WTC11 (cell line): ENCODE data around the gene SPOCK1. TPM values are rescaled to one million over a fixed set of nuclear protein-coding genes. Genes with fewer than 3 reads are reported as not detected.
"Not testable (repeated sequence)": the region's sequence is repeated elsewhere in the genome, so short reads cannot be mapped to it uniquely, and the experiment has no call there.

Experiments used
- ATAC-seq: fragments of 200-7000 bp; cut with Tn5 transposase; 2 replicates; pipeline ENCODE4 v1.10.0; 2021; ENCODE audit warnings: mild to moderate bottlenecking, moderate library complexity
- CTCF ChIA-PET: fragments of 300-600 bp; sonication (Branson Sonifier 250); formaldehyde crosslinking; loops from one replicate; lab custom pipeline; 2021; ENCODE audit warnings: antibody characterized with exemption; lab: Charles Lee
- POLR2A ChIA-PET: fragments of 350-600 bp; sonication (Branson Sonifier 250); formaldehyde crosslinking; loops from one replicate; lab custom pipeline; 2021; ENCODE audit warnings: antibody characterized with exemption; lab: Charles Lee
- DNase-seq: peaks from one replicate; pipeline ENCODE4 v3.0.0; 2021; ENCODE audit warnings: low spot score
- H3K27ac Mint-ChIP-seq: 2 replicates; pipeline ENCODE4 v1.8.0; 2021; ENCODE audit warnings: mixed read lengths
- H3K27me3 Mint-ChIP-seq: 2 replicates; pipeline ENCODE4 v1.8.0; 2021; ENCODE audit warnings: low read depth, mild to moderate bottlenecking, moderate library complexity, mixed read lengths
- H3K36me3 Mint-ChIP-seq: 2 replicates; pipeline ENCODE4 v1.8.0; 2021; ENCODE audit warnings: mixed read lengths
- H3K4me1 Mint-ChIP-seq: 2 replicates; pipeline ENCODE4 v1.8.0; 2022; ENCODE audit warnings: mixed read lengths
- H3K4me3 Mint-ChIP-seq: 2 replicates; pipeline ENCODE4 v1.8.0; 2021; ENCODE audit warnings: mild to moderate bottlenecking, moderate library complexity, mixed read lengths
- H3K9me3 Mint-ChIP-seq: 2 replicates; pipeline ENCODE4 v1.8.0; 2021; ENCODE audit warnings: mixed read lengths
- E2F5 ChIP-seq: sonication (generic); formaldehyde crosslinking; IDR thresholded peaks from 2 replicates; pipeline ENCODE4 v1.8.1; 2022; ENCODE audit warnings: mild to moderate bottlenecking, moderate library complexity, missing genetic modification reagents
- GRHL2 ChIP-seq: fragments of 250-450 bp; sonication (Bioruptor Pico); IDR thresholded peaks from 2 replicates; pipeline ENCODE4 v1.8.0; 2022; ENCODE audit warnings: mild to moderate bottlenecking, moderate library complexity; ENCODE audit not compliant: insufficient replicate concordance, severe bottlenecking
- HMGXB4 ChIP-seq: sonication (generic); formaldehyde crosslinking; IDR thresholded peaks from 2 replicates; pipeline ENCODE4 v1.8.1; 2023; ENCODE audit warnings: mild to moderate bottlenecking, moderate library complexity, missing genetic modification reagents
- JAZF1 ChIP-seq: fragments of 250-450 bp; sonication (Bioruptor Pico); IDR thresholded peaks from 2 replicates; pipeline ENCODE4 v1.9.0; 2021; ENCODE audit warnings: moderate library complexity, mild to moderate bottlenecking, inconsistent platforms
- KAT7 ChIP-seq: sonication (generic); formaldehyde crosslinking; IDR thresholded peaks from 2 replicates; pipeline ENCODE4 v1.8.1; 2023; ENCODE audit warnings: missing genetic modification reagents, mild to moderate bottlenecking, borderline replicate concordance
- RELA ChIP-seq: sonication (generic); formaldehyde crosslinking; IDR thresholded peaks from 2 replicates; pipeline ENCODE4 v1.8.1; 2022; ENCODE audit warnings: missing genetic modification reagents, mild to moderate bottlenecking, borderline replicate concordance
- TEAD4 ChIP-seq: sonication (generic); formaldehyde crosslinking; IDR thresholded peaks from 2 replicates; pipeline ENCODE4 v1.8.0; 2022; ENCODE audit warnings: mild to moderate bottlenecking, missing genetic modification reagents
- ZNF317 ChIP-seq: sonication (generic); formaldehyde crosslinking; IDR thresholded peaks from 2 replicates; pipeline ENCODE4 v1.8.1; 2023; ENCODE audit warnings: low read depth, mild to moderate bottlenecking, moderate library complexity, missing genetic modification reagents, borderline replicate concordance
- ZNF425 ChIP-seq: fragments of 250-450 bp; sonication (Bioruptor Pico); conservative IDR thresholded peaks from 2 replicates; pipeline ENCODE4 v1.9.0; 2021; ENCODE audit warnings: mild to moderate bottlenecking
- total RNA-seq: library from RNA; stranded (reverse); gene quantifications from 3 replicates; pipeline ENCODE4 v1.2.3, GENCODE V29; 2021
- TF ChIP-seq, protein P1 (sequence below): sonication (generic); formaldehyde crosslinking; IDR thresholded peaks from 2 replicates; pipeline ENCODE4 v1.8.1; 2023; ENCODE audit warnings: mild to moderate bottlenecking, missing genetic modification reagents
- TF ChIP-seq, protein P2 (sequence below): fragments of 250-450 bp; sonication (Bioruptor Pico); IDR thresholded peaks from 2 replicates; pipeline ENCODE4 v1.9.0; 2021; ENCODE audit warnings: mild to moderate bottlenecking
- TF ChIP-seq, protein P3 (sequence below): sonication (generic); formaldehyde crosslinking; IDR thresholded peaks from 2 replicates; pipeline ENCODE4 v1.8.0; 2023; ENCODE audit warnings: mild to moderate bottlenecking, missing genetic modification reagents

SPOCK1 gene
- total RNA-seq, 1 experiment from 2014 or later, result 15.2 TPM

GRCh38 chr5:137260820-137261695, 238.1 kb downstream of the SPOCK1 start:
- ATAC-seq (no peak), DNase-seq (no peak)
- TF ChIP-seq, protein P1, sequence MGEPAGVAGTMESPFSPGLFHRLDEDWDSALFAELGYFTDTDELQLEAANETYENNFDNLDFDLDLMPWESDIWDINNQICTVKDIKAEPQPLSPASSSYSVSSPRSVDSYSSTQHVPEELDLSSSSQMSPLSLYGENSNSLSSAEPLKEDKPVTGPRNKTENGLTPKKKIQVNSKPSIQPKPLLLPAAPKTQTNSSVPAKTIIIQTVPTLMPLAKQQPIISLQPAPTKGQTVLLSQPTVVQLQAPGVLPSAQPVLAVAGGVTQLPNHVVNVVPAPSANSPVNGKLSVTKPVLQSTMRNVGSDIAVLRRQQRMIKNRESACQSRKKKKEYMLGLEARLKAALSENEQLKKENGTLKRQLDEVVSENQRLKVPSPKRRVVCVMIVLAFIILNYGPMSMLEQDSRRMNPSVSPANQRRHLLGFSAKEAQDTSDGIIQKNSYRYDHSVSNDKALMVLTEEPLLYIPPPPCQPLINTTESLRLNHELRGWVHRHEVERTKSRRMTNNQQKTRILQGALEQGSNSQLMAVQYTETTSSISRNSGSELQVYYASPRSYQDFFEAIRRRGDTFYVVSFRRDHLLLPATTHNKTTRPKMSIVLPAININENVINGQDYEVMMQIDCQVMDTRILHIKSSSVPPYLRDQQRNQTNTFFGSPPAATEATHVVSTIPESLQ (CRISPR knock-in tag), result no peak
- TF ChIP-seq E2F5 (CRISPR knock-in tag) (no peak), ZNF317 (CRISPR knock-in tag) (no peak), KAT7 (CRISPR knock-in tag) (no peak), GRHL2 (CRISPR knock-in tag) (no peak), TEAD4 (CRISPR knock-in tag) (no peak), RELA (CRISPR knock-in tag) (no peak), JAZF1 (CRISPR knock-in tag) (no peak), ZNF425 (CRISPR knock-in tag) (no peak), HMGXB4 (CRISPR knock-in tag) (no peak)
- TF ChIP-seq, protein P2, sequence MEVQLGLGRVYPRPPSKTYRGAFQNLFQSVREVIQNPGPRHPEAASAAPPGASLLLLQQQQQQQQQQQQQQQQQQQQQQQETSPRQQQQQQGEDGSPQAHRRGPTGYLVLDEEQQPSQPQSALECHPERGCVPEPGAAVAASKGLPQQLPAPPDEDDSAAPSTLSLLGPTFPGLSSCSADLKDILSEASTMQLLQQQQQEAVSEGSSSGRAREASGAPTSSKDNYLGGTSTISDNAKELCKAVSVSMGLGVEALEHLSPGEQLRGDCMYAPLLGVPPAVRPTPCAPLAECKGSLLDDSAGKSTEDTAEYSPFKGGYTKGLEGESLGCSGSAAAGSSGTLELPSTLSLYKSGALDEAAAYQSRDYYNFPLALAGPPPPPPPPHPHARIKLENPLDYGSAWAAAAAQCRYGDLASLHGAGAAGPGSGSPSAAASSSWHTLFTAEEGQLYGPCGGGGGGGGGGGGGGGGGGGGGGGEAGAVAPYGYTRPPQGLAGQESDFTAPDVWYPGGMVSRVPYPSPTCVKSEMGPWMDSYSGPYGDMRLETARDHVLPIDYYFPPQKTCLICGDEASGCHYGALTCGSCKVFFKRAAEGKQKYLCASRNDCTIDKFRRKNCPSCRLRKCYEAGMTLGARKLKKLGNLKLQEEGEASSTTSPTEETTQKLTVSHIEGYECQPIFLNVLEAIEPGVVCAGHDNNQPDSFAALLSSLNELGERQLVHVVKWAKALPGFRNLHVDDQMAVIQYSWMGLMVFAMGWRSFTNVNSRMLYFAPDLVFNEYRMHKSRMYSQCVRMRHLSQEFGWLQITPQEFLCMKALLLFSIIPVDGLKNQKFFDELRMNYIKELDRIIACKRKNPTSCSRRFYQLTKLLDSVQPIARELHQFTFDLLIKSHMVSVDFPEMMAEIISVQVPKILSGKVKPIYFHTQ (CRISPR knock-in tag), result no peak
- TF ChIP-seq, protein P3, sequence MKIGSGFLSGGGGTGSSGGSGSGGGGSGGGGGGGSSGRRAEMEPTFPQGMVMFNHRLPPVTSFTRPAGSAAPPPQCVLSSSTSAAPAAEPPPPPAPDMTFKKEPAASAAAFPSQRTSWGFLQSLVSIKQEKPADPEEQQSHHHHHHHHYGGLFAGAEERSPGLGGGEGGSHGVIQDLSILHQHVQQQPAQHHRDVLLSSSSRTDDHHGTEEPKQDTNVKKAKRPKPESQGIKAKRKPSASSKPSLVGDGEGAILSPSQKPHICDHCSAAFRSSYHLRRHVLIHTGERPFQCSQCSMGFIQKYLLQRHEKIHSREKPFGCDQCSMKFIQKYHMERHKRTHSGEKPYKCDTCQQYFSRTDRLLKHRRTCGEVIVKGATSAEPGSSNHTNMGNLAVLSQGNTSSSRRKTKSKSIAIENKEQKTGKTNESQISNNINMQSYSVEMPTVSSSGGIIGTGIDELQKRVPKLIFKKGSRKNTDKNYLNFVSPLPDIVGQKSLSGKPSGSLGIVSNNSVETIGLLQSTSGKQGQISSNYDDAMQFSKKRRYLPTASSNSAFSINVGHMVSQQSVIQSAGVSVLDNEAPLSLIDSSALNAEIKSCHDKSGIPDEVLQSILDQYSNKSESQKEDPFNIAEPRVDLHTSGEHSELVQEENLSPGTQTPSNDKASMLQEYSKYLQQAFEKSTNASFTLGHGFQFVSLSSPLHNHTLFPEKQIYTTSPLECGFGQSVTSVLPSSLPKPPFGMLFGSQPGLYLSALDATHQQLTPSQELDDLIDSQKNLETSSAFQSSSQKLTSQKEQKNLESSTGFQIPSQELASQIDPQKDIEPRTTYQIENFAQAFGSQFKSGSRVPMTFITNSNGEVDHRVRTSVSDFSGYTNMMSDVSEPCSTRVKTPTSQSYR (CRISPR knock-in tag), result no peak
- Mint-ChIP-seq H3K4me3 (no peak overlapping the region), H3K27me3 (no peaks in the 10 kb centered on the region), H3K36me3 (no peaks in the 10 kb centered on the region), H3K9me3 (peaks cover 5% of the 10 kb centered on the region), H3K27ac (no peak overlapping the region), H3K4me1 (no peaks in the 10 kb centered on the region)
- ChIA-PET CTCF (no interaction called here), POLR2A (no interaction called here)

- H3K27me3 Mint-ChIP-seq, H3K36me3 Mint-ChIP-seq, POLR2A ChIA-PET, H3K4me3 Mint-ChIP-seq, CTCF ChIA-PET, DNase-seq, ATAC-seq, H3K9me3 Mint-ChIP-seq, H3K27ac Mint-ChIP-seq, H3K4me1 Mint-ChIP-seq: not testable (repeated sequence)
Measured at GRCh38 chr5:137259115-137259514, 240.0 kb downstream of the SPOCK1 start.
